Progenitor cell of endocrine pancreas (in vitro differentiated cells): ENCODE results near the gene LAG3. TPM values are rescaled to one million over a fixed set of nuclear protein-coding genes. Genes with fewer than 3 reads are reported as not detected.
A peak's percentile ranks its signal among the peaks of the same experiment; 100 is the strongest.

Experiments
- DNase-seq: peaks from one replicate; pipeline ENCODE4 v3.0.0; 2021; ENCODE audit warnings: low spot score; ENCODE audit not compliant: unreplicated experiment
- H3K27ac Mint-ChIP-seq: 2 replicates; pipeline ENCODE4 v1.8.0; 2021; ENCODE audit warnings: mild to moderate bottlenecking, moderate library complexity, mixed read lengths
- H3K27me3 Mint-ChIP-seq: 2 replicates; pipeline ENCODE4 v1.8.0; 2021; ENCODE audit warnings: mixed read lengths
- H3K36me3 Mint-ChIP-seq: 2 replicates; pipeline ENCODE4 v1.8.0; 2022; ENCODE audit warnings: mixed read lengths; ENCODE audit not compliant: insufficient read depth
- H3K4me1 Mint-ChIP-seq: 2 replicates; pipeline ENCODE4 v1.8.0; 2021; ENCODE audit warnings: low read depth, mixed read lengths
- H3K4me3 Mint-ChIP-seq: 2 replicates; pipeline ENCODE4 v1.8.0; 2021; ENCODE audit warnings: low read depth, mild to moderate bottlenecking, moderate library complexity, mixed read lengths
- H3K9me3 Mint-ChIP-seq: 2 replicates; pipeline ENCODE4 v1.8.0; 2021; ENCODE audit warnings: low read depth, mixed read lengths
- total RNA-seq: library from RNA; stranded (reverse); gene quantifications from 2 replicates; pipeline ENCODE4 v1.2.1, GENCODE V29; 2021
- TF ChIP-seq, protein P1 (sequence below): fragments of 200-600 bp; sonication (generic); IDR thresholded peaks from one replicate; pipeline ENCODE4 v1.5.0; 2021; ENCODE audit warnings: antibody characterized with exemption, mild to moderate bottlenecking; ENCODE audit not compliant: unreplicated experiment

The LAG3 gene
- total RNA-seq, 1 donor from 2014 or later = 2.2 TPM

DNA sequence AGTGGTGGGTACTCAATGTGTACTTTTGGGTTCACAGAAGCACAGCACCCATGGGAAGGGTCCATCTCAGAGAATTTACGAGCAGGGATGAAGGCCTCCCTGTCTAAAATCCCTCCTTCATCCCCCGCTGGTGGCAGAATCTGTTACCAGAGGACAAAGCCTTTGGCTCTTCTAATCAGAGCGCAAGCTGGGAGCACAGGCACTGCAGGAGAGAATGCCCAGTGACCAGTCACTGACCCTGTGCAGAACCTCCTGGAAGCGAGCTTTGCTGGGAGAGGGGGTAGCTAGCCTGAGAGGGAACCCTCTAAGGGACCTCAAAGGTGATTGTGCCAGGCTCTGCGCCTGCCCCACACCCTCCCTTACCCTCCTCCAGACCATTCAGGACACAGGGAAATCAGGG lies 47.8 kb downstream of the LAG3 start:
- Mint-ChIP-seq H3K27me3 (peaks cover 60% of the 10 kb centered on the region), H3K4me1 (peaks cover 24% of the 10 kb centered on the region), H3K9me3 (no peaks in the 10 kb centered on the region), H3K36me3 (no peaks in the 10 kb centered on the region), H3K4me3 (no peak overlapping the region), H3K27ac (no peak overlapping the region)
- no peak for DNase-seq
- TF ChIP-seq, protein P1, sequence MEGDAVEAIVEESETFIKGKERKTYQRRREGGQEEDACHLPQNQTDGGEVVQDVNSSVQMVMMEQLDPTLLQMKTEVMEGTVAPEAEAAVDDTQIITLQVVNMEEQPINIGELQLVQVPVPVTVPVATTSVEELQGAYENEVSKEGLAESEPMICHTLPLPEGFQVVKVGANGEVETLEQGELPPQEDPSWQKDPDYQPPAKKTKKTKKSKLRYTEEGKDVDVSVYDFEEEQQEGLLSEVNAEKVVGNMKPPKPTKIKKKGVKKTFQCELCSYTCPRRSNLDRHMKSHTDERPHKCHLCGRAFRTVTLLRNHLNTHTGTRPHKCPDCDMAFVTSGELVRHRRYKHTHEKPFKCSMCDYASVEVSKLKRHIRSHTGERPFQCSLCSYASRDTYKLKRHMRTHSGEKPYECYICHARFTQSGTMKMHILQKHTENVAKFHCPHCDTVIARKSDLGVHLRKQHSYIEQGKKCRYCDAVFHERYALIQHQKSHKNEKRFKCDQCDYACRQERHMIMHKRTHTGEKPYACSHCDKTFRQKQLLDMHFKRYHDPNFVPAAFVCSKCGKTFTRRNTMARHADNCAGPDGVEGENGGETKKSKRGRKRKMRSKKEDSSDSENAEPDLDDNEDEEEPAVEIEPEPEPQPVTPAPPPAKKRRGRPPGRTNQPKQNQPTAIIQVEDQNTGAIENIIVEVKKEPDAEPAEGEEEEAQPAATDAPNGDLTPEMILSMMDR = no peak

DNA sequence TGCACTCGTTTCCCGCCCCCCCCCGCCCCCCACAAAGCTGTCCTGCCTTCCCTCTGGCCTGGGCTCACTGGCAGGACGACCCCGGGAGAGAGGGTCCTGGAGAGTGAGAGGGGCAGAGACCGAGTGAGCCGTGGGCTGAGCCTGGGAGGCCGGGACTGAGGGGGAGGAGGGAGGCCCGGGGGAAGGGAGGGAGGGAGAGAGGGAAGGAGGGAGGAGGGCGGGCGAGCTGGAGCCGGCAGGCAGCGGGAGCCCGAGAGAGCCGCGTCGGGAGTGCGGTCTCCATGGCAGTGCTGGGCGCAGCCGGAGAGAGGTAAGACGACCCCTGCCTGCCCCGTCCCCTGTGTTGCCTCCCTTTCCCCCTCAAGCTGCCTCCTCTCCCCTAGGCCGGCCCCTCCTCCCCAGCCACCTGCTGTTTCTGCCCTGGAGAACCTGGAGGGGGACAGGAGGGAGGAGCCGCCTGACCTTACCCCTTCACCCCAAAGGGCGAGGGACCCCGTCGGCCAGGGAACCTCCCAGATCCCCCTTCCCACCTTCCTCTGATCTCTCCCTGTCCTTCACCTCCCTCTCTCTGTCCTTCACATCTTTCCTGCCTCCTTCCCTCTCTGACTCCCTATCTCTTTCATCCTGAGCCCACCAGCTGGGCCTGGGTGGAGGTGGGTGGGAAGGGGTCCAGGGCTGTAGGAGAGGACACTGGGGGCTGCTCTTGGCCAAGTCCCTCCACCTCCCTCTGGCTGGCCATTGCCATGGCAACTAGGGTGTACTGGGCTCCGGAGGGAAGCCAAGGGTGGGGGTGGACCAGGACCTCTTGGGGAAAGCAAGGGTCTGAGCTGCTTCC lies 49.5 kb downstream of the LAG3 start, which contains the start of gene GPR162:
TSS of gene GPR162 (plus strand) at position 231 of the 835 bp plus-strand sequence. CDS start 2,078 bp downstream, outside the sequence.
- Mint-ChIP-seq H3K27me3 (peaks cover 67% of the 10 kb centered on the region), H3K36me3 (no peaks in the 10 kb centered on the region), H3K27ac (peak within 1 kb of the TSS; percentile 47), H3K4me1 (peaks cover 24% of the 10 kb centered on the region), H3K9me3 (no peaks in the 10 kb centered on the region), H3K4me3 (peak within 1 kb of the TSS; percentile 67)
- TF ChIP-seq, protein P1 = no peak
- DNase-seq = peak; percentile 59

DNA sequence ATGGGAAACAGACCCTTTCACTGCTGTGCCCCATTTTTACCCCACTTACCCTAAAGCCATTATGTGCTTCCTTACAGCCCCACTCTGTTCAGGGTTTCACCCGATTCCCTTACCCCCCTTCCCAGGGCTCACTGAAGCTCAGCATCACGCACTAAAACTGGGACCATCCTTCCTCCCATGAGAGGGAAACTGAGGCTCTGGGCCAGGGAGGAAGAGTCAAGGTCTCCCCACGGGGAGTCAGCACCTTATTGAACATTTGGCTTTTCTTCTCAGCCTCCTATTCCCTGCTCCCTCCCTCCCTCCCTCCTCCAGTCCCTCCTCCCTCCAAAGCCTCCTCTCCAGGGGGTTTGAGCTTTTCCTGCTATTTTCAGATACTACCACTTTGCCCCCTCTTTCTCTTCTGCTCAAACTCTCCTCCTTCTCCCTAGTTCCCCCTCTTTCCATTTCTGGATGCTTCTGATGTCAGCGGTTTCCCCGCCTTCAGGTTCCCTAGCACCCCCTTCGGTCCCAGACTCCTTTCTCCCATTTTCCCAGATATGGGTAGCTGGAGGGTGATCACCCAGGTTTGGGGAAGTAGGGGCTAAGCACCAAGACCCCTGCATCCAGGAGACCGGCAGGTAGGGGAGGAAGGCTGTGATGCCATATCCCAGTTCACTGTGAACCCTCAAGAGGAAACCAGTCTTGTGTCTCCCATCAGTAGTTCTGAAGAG lies 50.3 kb downstream of the LAG3 start:
- Mint-ChIP-seq H3K27me3 (peaks cover 71% of the 10 kb centered on the region), H3K4me1 (peaks cover 26% of the 10 kb centered on the region), H3K27ac (no peak overlapping the region)

DNA sequence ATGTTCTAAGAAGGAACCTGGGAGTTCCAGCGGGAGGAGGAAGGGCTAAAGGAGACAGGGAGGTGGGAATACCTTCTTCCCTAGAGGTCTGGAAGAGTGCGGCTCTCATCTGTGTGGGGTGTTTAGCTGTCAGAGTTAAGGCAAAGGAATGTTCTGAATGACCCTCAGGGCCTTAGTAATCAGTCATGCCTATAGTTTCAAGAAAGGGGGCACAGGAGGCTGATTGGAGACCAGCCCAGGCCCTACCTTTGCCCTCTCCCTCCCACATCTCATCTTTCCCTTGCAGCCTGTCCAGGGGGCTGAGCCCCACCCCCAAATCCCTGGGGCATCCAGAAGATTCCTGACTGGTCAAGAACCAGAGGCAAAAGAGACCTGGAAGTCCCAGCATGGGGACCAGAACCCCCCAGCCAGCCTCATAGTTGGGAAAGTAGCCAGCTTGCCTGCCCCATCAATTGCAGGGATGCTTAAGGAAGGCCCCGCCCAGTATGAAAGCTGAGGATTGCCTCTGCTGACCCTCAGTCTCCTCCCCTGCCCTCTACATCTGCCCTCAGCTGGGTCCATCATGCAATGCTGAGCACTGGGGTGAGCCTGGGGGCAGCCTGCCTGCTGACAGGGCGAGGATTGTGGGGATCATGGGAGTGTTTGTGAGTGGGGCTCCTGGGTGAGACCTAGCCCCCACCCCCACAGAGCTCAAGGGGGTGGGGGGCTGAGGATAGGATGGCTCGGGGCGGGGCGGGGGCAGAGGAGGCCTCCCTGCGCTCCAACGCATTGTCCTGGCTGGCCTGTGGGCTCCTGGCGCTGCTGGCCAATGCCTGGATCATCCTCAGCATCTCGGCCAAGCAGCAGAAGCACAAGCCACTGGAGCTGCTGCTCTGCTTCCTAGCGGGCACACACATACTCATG lies 51.1 kb downstream of the LAG3 start:
- H3K27ac Mint-ChIP-seq = no peak overlapping the region
- TF ChIP-seq, protein P1 = no peak
- no peaks in the 10 kb centered on the region for H3K36me3 Mint-ChIP-seq
- H3K4me1 Mint-ChIP-seq = peaks cover 24% of the 10 kb centered on the region
- no peaks in the 10 kb centered on the region for H3K9me3 Mint-ChIP-seq
- H3K27me3 Mint-ChIP-seq = peaks cover 70% of the 10 kb centered on the region
- DNase-seq = no peak
- no peak overlapping the region for H3K4me3 Mint-ChIP-seq

More for the DNA sequence above, 50.3 kb downstream of the LAG3 start:
- no peaks in the 10 kb centered on the region for H3K36me3 Mint-ChIP-seq
- TF ChIP-seq, protein P1 = no peak
- no peaks in the 10 kb centered on the region for H3K9me3 Mint-ChIP-seq
- H3K4me3 Mint-ChIP-seq = no peak overlapping the region
- no peak for DNase-seq
